Endothelial cell of umbilical vein (primary cell): Measurements from ENCODE around the gene DYNLL2. TPM values are rescaled to one million over a fixed set of nuclear protein-coding genes. Genes with fewer than 3 reads are reported as not detected.

Experiments
- BruUV-seq: library from RNA; stranded (reverse); fragments of 400-500 nt; replicated peaks from 2 replicates; lab custom pipeline; 2021; lab: Mats Ljungman, UMichigan
- CTCF ChIA-PET: fragments of 300-600, 350-600 bp; sonication (Branson Sonifier 250); formaldehyde crosslinking; loops from one replicate; lab custom pipeline; 2021; ENCODE audit warnings: antibody characterized with exemption, inconsistent platforms; lab: Charles Lee
- POLR2A ChIA-PET: fragments of 300-600, 350-600 bp; sonication (Branson Sonifier 250); formaldehyde crosslinking; loops from one replicate; lab custom pipeline; 2021; ENCODE audit warnings: antibody characterized with exemption, inconsistent platforms; lab: Charles Lee
- DNase-seq: peaks from one replicate; pipeline ENCODE4 v3.0.0-alpha.2; 2011; ENCODE audit warnings: low read depth, low spot score
- FAIRE-seq: peaks from 2 replicates; lab custom pipeline; 2011; peaks lifted over from hg19 to GRCh38; lab: Jason Lieb, UNC
- H2AFZ ChIP-seq: 2 replicates; pipeline ENCODE4 v1.6.0; 2012; ENCODE audit warnings: low read depth, low read length, control low read depth, inconsistent platforms
- H3K27ac ChIP-seq: 2 replicates; pipeline ENCODE4 v1.5.1; 2011; ENCODE audit warnings: low read depth, mild to moderate bottlenecking, control low read depth, low read length, moderate library complexity; ENCODE audit not compliant: insufficient read depth
- H3K27me3 ChIP-seq, 2 experiments: 2 replicates each; pipeline versions ENCODE4 v1.6.0 to v1.6.1; 2011; ENCODE audit warnings: low read length in 2 of 2, mixed read lengths in 1 of 2; ENCODE audit not compliant: control insufficient read depth in 2 of 2, insufficient read depth in 2 of 2
- H3K36me3 ChIP-seq, 2 experiments: 2 replicates in 1 of 2; 3 replicates in 1 of 2; pipeline ENCODE4 v1.5.1; 2011; ENCODE audit warnings: low read length in 2 of 2, mild to moderate bottlenecking in 1 of 2, moderate library complexity in 1 of 2; ENCODE audit not compliant: control insufficient read depth in 2 of 2, insufficient read depth in 2 of 2; ENCODE audit errors: extremely low read depth in 1 of 2
- H3K4me1 ChIP-seq: 3 replicates; pipeline ENCODE4 v1.5.1; 2011; ENCODE audit warnings: mild to moderate bottlenecking, low read length; ENCODE audit not compliant: control insufficient read depth, insufficient read depth; ENCODE audit errors: extremely low read depth
- H3K4me2 ChIP-seq: 2 replicates; pipeline ENCODE4 v1.6.1; 2011; ENCODE audit warnings: low read length, control low read depth, mixed read lengths; ENCODE audit not compliant: insufficient read depth
- H3K4me3 ChIP-seq, 3 experiments: fragments of 200-600 bp in 1 of 3; sonication (generic), shearing (Covaris generic) in 1 of 3; replicated peaks in 1 of 3; 2 replicates each; pipeline ENCODE4 v1.5.1; 2011 to 2016; ENCODE audit warnings: control low read depth in 3 of 3, low read length in 3 of 3, mild to moderate bottlenecking in 2 of 3, inconsistent platforms in 1 of 3, low read depth in 1 of 3, moderate library complexity in 1 of 3; ENCODE audit not compliant: insufficient read depth in 1 of 3
- H3K79me2 ChIP-seq: 2 replicates; pipeline ENCODE4 v1.6.0; 2012; ENCODE audit warnings: low read length, inconsistent platforms; ENCODE audit not compliant: control insufficient read depth, insufficient read depth
- H3K9ac ChIP-seq: replicated peaks from 2 replicates; pipeline ENCODE3; 2011; ENCODE audit warnings: low read length, control low read depth; ENCODE audit not compliant: insufficient read depth; ENCODE audit errors: extremely low read depth
- H3K9me1 ChIP-seq: replicated peaks from 3 replicates; pipeline ENCODE4 v1.6.0; 2011; ENCODE audit warnings: mild to moderate bottlenecking, low read length; ENCODE audit not compliant: control insufficient read depth, insufficient read depth; ENCODE audit errors: extremely low read depth
- H3K9me3 ChIP-seq: replicated peaks from 2 replicates; pipeline ENCODE4 v1.5.1; 2012; ENCODE audit warnings: low read length, inconsistent platforms; ENCODE audit not compliant: control insufficient read depth, insufficient read depth
- H4K20me1 ChIP-seq: replicated peaks from 2 replicates; pipeline ENCODE3; 2011; ENCODE audit warnings: mild to moderate bottlenecking, low read length; ENCODE audit not compliant: control insufficient read depth, insufficient read depth; ENCODE audit errors: extremely low read depth
- CTCF ChIP-seq, 2 donors: IDR thresholded peaks; 1 replicate in 1 of 2; 2 replicates in 1 of 2; pipeline ENCODE4 v1.5.1; 2011; ENCODE audit warnings: low read length in 2 of 2, mild to moderate bottlenecking in 2 of 2, moderate library complexity in 2 of 2, control low read depth in 1 of 2, inconsistent platforms in 1 of 2, low read depth in 1 of 2; ENCODE audit not compliant: insufficient read depth in 1 of 2; ENCODE audit errors: extremely low read depth in 1 of 2
- EZH2 ChIP-seq: IDR thresholded peaks from 2 replicates; pipeline ENCODE4 v1.6.1; 2012; ENCODE audit warnings: borderline replicate concordance, low read depth, mild to moderate bottlenecking, moderate library complexity, low read length, inconsistent platforms; ENCODE audit not compliant: severe bottlenecking
- FOS ChIP-seq: IDR thresholded peaks from 2 replicates; pipeline ENCODE4 v1.6.1; 2011; ENCODE audit warnings: mild to moderate bottlenecking, low read length, moderate library complexity, borderline replicate concordance; ENCODE audit not compliant: insufficient read depth
- GATA2 ChIP-seq: IDR thresholded peaks from 2 replicates; pipeline ENCODE4 v1.7.0; 2011; ENCODE audit warnings: low read depth, mild to moderate bottlenecking, moderate library complexity, mixed read lengths, low read length; ENCODE audit not compliant: insufficient read length, insufficient read depth
- JUN ChIP-seq: IDR thresholded peaks from 2 replicates; pipeline ENCODE4 v1.6.1; 2011; ENCODE audit warnings: borderline replicate concordance, low read depth; ENCODE audit not compliant: insufficient read length, insufficient read depth
- MAX ChIP-seq: IDR thresholded peaks from 2 replicates; pipeline ENCODE4 v1.6.1; 2011; ENCODE audit not compliant: insufficient read depth, insufficient read length
- MYC ChIP-seq: IDR thresholded peaks from one replicate; pipeline ENCODE4 v1.6.1; 2011; ENCODE audit warnings: mild to moderate bottlenecking, low read depth, low read length
- POLR2A ChIP-seq: IDR thresholded peaks from 2 replicates; pipeline ENCODE4 v1.6.1; 2012; ENCODE audit warnings: low read depth, mild to moderate bottlenecking, control low read depth, low read length
- POLR2AphosphoS5 ChIP-seq: IDR thresholded peaks from 2 replicates; pipeline ENCODE4 v1.6.1; 2012; ENCODE audit warnings: low read depth, mild to moderate bottlenecking, control low read depth, low read length, moderate library complexity; ENCODE audit not compliant: insufficient read depth
- dilution Hi-C: fragments of 300-500 bp; cut with MboI; formaldehyde crosslinking; loops from one replicate; pipeline ENCODE4 v1.15.0; 2019; ENCODE audit warnings: low sequenced_read_pairs; ENCODE audit not compliant: extremely low pct_ligation_motif_present
- intact Hi-C: fragments of 100-400 bp; cut with micrococcal nuclease; formaldehyde crosslinking; loops from one replicate; pipeline ENCODE4 v1.10.0; 2022
- polyA plus RNA-seq, 4 experiments: library from polyadenylated mRNA; depleted of rRNA in 3 of 4; stranded (reverse) in 3 of 4; unstranded in 1 of 4; fragments of >200 nt; gene quantifications; 2 replicates each; pipeline versions ENCODE4 v1.2.1 to v1.2.3, GENCODE V29; 2011 to 2012; ENCODE audit warnings: missing spikeins in 1 of 4
- total RNA-seq: library from RNA; stranded (reverse); gene quantifications from 2 replicates; pipeline ENCODE4 v1.2.3, GENCODE V29; 2021

The DYNLL2 gene
- total and polyA plus RNA-seq, 2 donors (not counting 3 experiments of a cell fraction or from before 2014, with no cell fraction given): 7.4 to 19.0 TPM

GRCh38 chr17:58094118-58094517 is 10.9 kb downstream of the DYNLL2 start:
- Histone ChIP-seq H3K4me1 (no peaks in the 10 kb centered on the region), H3K27ac (no peak overlapping the region), H3K4me3 (no peak overlapping the region), H4K20me1 (no peaks in the 10 kb centered on the region), H3K9me1 (no peaks in the 10 kb centered on the region), H3K36me3 (peaks cover 5 to 25% of the 10 kb centered on the region in 2 experiments), H2AFZ (no peak overlapping the region), H3K27me3 (no peaks in the 10 kb centered on the region), H3K4me2 (no peak overlapping the region), H3K79me2 (peaks cover 2% of the 10 kb centered on the region), H3K9me3 (no peaks in the 10 kb centered on the region), H3K9ac (no peak overlapping the region)
- intact Hi-C loops (no loop called here), dilution Hi-C loops (no loop called here)
- TF ChIP-seq JUN (no peak), POLR2A (no peak), MAX (no peak), CTCF (IDR thresholded peaks at IDR 0.05; ENCODE audit: extremely low read depth in 1 of 2, insufficient read depth in 1 of 2, low read depth in 1 of 2, low read length in 2 of 2) (no peak), GATA2 (no peak), EZH2 (no peak), POLR2AphosphoS5 (no peak), FOS (no peak), MYC (no peak)
- CTCF ChIA-PET: no interaction called here
- FAIRE-seq (no peak), DNase-seq (no peak)
- no TSS peak for BruUV-seq
- POLR2A ChIA-PET: no interaction called here
